Gastrocnemius medialis (tissue), 4 donors: Measurements from ENCODE around the gene FBN2.

ENCODE experiments used
- CTCF ChIP-seq, 5 experiments: fragments of 450-650 bp in 3 of 5; fragments of 200-600 bp in 2 of 5; sonication (generic) in 2 of 5; IDR thresholded peaks in 4 of 5; conservative IDR thresholded peaks in 1 of 5; 1 replicate in 4 of 5; 2 replicates in 1 of 5; pipeline ENCODE4 v1.5.1; 2016 to 2019; ENCODE audit warnings: antibody characterized with exemption in 5 of 5, mild to moderate bottlenecking in 3 of 5, moderate library complexity in 3 of 5
- POLR2A ChIP-seq, 2 donors: fragments of 450-650 bp; IDR thresholded peaks; one replicate each; pipeline ENCODE4 v1.6.1; 2017; ENCODE audit warnings: antibody characterized with exemption in 2 of 2, mild to moderate bottlenecking in 2 of 2, moderate library complexity in 2 of 2

DNA sequence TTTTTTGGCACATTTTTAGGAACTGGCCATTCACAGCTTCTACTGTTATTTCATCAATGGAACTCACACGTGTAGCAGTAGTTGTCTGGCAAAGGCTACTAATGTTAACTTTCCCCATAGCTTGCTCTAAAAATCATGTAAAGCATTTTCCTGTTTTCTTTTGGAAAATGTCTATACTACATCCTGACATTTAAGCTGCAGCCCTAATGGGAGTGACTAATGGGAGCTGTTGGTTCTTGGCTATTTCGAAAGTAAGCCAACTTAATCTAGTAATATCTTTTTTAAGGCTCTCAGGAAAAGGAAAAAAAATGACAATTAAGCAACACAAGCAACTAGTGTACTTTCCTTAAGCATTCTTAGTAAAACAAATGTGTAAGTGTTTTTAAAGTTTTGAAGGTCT is 285.3 kb downstream of the FBN2 start:
- no peak for TF ChIP-seq CTCF (IDR thresholded peaks at IDR 0.05 in 4 of 5, conservative IDR thresholded peaks at IDR 0.05 in 1 of 5)
- TF ChIP-seq POLR2A (IDR thresholded peaks at IDR 0.05): no peak
